C4-2B (cell line): ENCODE results near the gene BSPRY.

ENCODE experiments used
- CTCF ChIP-seq: fragments of 450-650 bp; conservative IDR thresholded peaks from 2 replicates; pipeline ENCODE4 v1.5.1; 2017; ENCODE audit warnings: mild to moderate bottlenecking
- ZFX ChIP-seq: fragments of 450-650 bp; IDR thresholded peaks from 2 replicates; pipeline ENCODE4 v1.6.1; 2017

- TF ChIP-seq CTCF, result no peak
- no peak for TF ChIP-seq ZFX
These were observed 5.6 kb upstream of the BSPRY start for GRCh38 chr9:113343732-113344231.
